IPS-18c (cell line): Measurements from ENCODE around the gene ATRIP.

Experiments used
- H3K4me3 ChIP-seq: 2 replicates; pipeline ENCODE4 v1.7.0; 2013; ENCODE audit warnings: low read depth, mild to moderate bottlenecking, low read length, moderate library complexity; ENCODE audit not compliant: insufficient read depth
- H3K9me3 ChIP-seq: one replicate; pipeline ENCODE4 v1.6.1; 2013; ENCODE audit warnings: mild to moderate bottlenecking, low read length, moderate library complexity; ENCODE audit not compliant: control insufficient read depth, insufficient read depth

Gene ATRIP

GRCh38 chr3:48503401-48504050, 57.0 kb downstream of the ATRIP start:
- no peaks in the 10 kb centered on the region for H3K9me3 ChIP-seq
- peak overlapping the region; percentile 89 for H3K4me3 ChIP-seq

- H3K9me3 ChIP-seq: no peaks in the 10 kb centered on the region
- H3K4me3 ChIP-seq: peak within 1 kb of the TSS; percentile 89
These were observed 57.8 kb downstream of the ATRIP start, which contains the start of gene SHISA5 for GRCh38 chr3:48504051-48504946. SHISA5 (minus strand) TSS chr3:48504174; CDS start chr3:48504094, 80 bp downstream.

GRCh38 chr3:48505146-48505545, 58.6 kb downstream of the ATRIP start:
- H3K4me3 ChIP-seq: 0 out of 2 replicates have a peak overlapping the region, but pooled peaks have one; percentile 89
- no peaks in the 10 kb centered on the region for H3K9me3 ChIP-seq

- H3K4me3 ChIP-seq: no peak overlapping the region
- no peaks in the 10 kb centered on the region for H3K9me3 ChIP-seq
These were observed 59.5 kb downstream of the ATRIP start for GRCh38 chr3:48505968-48506504.

- Histone ChIP-seq H3K4me3 (no peak overlapping the region), H3K9me3 (no peaks in the 10 kb centered on the region)
These were observed 60.9 kb downstream of the ATRIP start for GRCh38 chr3:48507256-48508061.

GRCh38 chr3:48511551-48511950, 65.0 kb downstream of the ATRIP start:
- H3K9me3 ChIP-seq: no peaks in the 10 kb centered on the region
- no peak overlapping the region for H3K4me3 ChIP-seq

GRCh38 chr3:48514431-48515227, 68.1 kb downstream of the ATRIP start:
- no peak overlapping the region for H3K4me3 ChIP-seq
- no peaks in the 10 kb centered on the region for H3K9me3 ChIP-seq
